ENCODE results near the gene ZNF521.

- TF ChIP-seq ZNF274 (IDR thresholded peaks at IDR 0.05; ENCODE audit: low read depth, low read length) (no peak), SUZ12 (IDR thresholded peaks at IDR 0.05; ENCODE audit: extremely low read depth, insufficient read depth, insufficient read length) (no peak)
These were observed 5.4 kb downstream of the ZNF521 start for GRCh38 chr18:25346561-25346960.
